PFSK-1 (cell line): ENCODE measurements around the gene PSME1.

ENCODE experiments used
- FOXP2 ChIP-seq: optimal IDR thresholded peaks from 2 replicates; pipeline ENCODE3; 2011; ENCODE audit warnings: borderline replicate concordance, control low read depth, inconsistent platforms; ENCODE audit not compliant: insufficient read depth; ENCODE audit errors: extremely low read length, extremely low read depth
- POLR2AphosphoS5 ChIP-seq: IDR thresholded peaks from 2 replicates; pipeline ENCODE4 v1.6.1; 2012; ENCODE audit warnings: low read depth, mild to moderate bottlenecking, control low read depth, low read length, moderate library complexity
- REST ChIP-seq, 2 experiments: IDR thresholded peaks; 2 replicates each; pipeline versions ENCODE4 v1.6.1 to v1.8.0; 2011 to 2012; ENCODE audit warnings: low read depth in 2 of 2, low read length in 2 of 2, control low read depth in 1 of 2, inconsistent platforms in 1 of 2, mild to moderate bottlenecking in 1 of 2, moderate library complexity in 1 of 2; ENCODE audit not compliant: insufficient read depth in 1 of 2
- SIN3A ChIP-seq: IDR thresholded peaks from 2 replicates; pipeline ENCODE4 v1.6.1; 2012; ENCODE audit warnings: mild to moderate bottlenecking, low read length, moderate library complexity, borderline replicate concordance; ENCODE audit not compliant: insufficient read depth
- TAF1 ChIP-seq: IDR thresholded peaks from 2 replicates; pipeline ENCODE4 v1.6.1; 2012; ENCODE audit warnings: low read length, control low read depth, borderline replicate concordance; ENCODE audit not compliant: insufficient read depth

The PSME1 gene

GRCh38 chr14:24146453-24146977 is 10.5 kb downstream of the PSME1 start, which contains the start of gene PSME2:
Gene PSME2 (minus strand): TSS chr14:24146610. CDS start chr14:24146581, 29 bp downstream.
- TF ChIP-seq REST (IDR thresholded peaks at IDR 0.05; ENCODE audit: insufficient read depth in 1 of 2, low read depth in 2 of 2, low read length in 2 of 2) (no peak), TAF1 (no peak), POLR2AphosphoS5 (no peak; the same call in 1 of the 2 replicates), FOXP2 (no peak), SIN3A (no peak)

DNA sequence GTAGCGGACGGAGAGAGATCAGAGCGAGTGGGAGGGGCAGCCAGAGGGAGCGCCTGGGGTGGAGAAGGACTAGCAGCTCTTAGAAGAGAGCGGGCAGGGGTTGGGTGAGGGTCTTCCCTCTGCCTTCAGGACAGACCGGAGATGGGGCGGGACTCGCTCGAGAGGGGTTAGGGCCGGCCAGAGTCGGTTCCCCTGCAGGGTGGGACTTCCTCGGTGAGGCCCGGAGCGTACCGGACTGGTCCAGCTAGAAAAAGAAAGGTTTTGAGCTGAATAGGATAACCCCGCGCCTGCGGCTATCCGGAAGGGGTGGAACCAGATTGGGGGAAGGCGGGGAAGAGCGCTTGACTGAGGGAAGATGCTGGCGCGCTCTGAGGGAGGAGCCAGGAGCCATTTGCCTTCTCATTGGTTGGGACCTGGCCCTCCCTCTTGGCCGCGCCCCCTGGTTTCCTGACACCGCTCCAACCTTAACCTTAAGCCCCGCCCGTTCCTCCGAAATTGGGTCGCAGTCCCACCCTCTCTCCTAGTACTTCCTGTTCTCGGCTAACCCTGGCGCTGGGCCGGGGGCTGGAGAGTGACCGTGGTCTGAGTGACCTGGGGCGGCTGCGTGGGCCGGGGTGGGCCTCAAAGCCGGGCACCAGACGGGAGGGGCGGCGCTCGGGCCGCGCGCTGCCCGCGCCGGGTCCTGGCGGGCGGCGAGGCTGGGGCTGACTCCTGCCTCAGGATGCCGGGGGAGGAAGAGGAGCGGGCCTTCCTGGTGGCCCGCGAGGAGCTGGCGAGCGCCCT is 11.2 kb downstream of the PSME1 start, which contains the start of gene RNF31:
Gene RNF31, plus strand, starts transcription at position 521 of the 783 bp plus-strand sequence. Its CDS starts 201 bp downstream, at position 722.
- TF ChIP-seq SIN3A (no peak), FOXP2 (no peak), POLR2AphosphoS5 (peak; percentile 62; the same call in 1 of the 2 replicates), TAF1 (peak; percentile 45; the same call in 1 of the 2 replicates), REST (IDR thresholded peaks at IDR 0.05; ENCODE audit: insufficient read depth in 1 of 2, low read depth in 2 of 2, low read length in 2 of 2) (no peak)

DNA sequence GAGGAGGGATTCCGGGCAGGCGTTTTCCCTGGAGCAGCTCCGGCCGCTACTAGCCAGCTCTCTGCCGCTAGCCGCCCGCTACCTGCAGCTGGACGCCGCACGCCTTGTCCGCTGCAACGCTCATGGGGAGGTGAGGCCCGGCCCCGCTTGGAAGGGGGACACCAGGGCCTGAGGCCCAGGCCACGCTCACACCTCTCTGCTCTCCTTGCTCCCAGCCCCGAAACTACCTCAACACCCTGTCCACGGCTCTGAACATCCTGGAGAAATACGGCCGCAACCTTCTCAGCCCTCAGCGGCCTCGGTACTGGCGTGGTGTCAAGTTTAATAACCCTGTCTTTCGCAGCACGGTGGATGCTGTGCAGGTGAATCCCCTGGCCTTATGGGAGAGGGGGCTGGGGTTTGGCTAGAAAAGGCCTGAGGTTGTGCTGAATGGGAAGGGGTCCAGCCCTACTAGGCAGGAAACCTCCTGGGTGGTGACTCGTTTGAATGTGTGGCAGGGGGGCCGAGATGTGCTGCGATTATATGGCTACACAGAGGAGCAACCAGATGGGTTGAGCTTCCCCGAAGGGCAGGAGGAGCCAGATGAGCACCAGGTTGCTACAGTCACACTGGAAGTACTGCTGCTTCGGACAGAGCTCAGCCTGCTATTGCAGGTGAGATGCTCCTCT is 11.9 kb downstream of the PSME1 start:
- TF ChIP-seq POLR2AphosphoS5 (no peak), TAF1 (no peak), FOXP2 (no peak), SIN3A (no peak), REST (IDR thresholded peaks at IDR 0.05; ENCODE audit: insufficient read depth in 1 of 2, low read depth in 2 of 2, low read length in 2 of 2) (no peak)

- no peak for TF ChIP-seq TAF1
- TF ChIP-seq SIN3A, result no peak
- no peak for TF ChIP-seq FOXP2
- no peak for TF ChIP-seq REST (IDR thresholded peaks at IDR 0.05; ENCODE audit: insufficient read depth in 1 of 2, low read depth in 2 of 2, low read length in 2 of 2)
- TF ChIP-seq POLR2AphosphoS5, result no peak
These were observed 13.4 kb downstream of the PSME1 start for GRCh38 chr14:24149302-24149969.
